Upper lobe of right lung (tissue), 1 donor: ENCODE data around the gene TLN1. TPM values are rescaled to one million over a fixed set of nuclear protein-coding genes. Genes with fewer than 3 reads are reported as not detected.
A peak's percentile ranks its signal among the peaks of the same experiment; 100 is the strongest.

Source experiments
- ATAC-seq: fragments of 200-7000 bp; cut with Tn5 transposase; one replicate; pipeline ENCODE4 v1.9.1; 2020; ENCODE audit warnings: mild to moderate bottlenecking, moderate library complexity
- DNase-seq: peaks from one replicate; pipeline ENCODE4 v3.0.0-alpha.2; 2020
- H3K27ac ChIP-seq: fragments of 200-600 bp; one replicate; pipeline ENCODE4 v1.8.0; 2022
- H3K27me3 ChIP-seq: fragments of 200-600 bp; one replicate; pipeline ENCODE4 v1.8.0; 2022; ENCODE audit warnings: mild to moderate bottlenecking
- H3K36me3 ChIP-seq: fragments of 200-600 bp; one replicate; pipeline ENCODE4 v1.8.0; 2022
- H3K4me1 ChIP-seq: fragments of 200-600 bp; one replicate; pipeline ENCODE4 v1.8.0; 2022
- H3K4me3 ChIP-seq: fragments of 200-600 bp; one replicate; pipeline ENCODE4 v1.8.0; 2022; ENCODE audit warnings: mild to moderate bottlenecking
- H3K9me3 ChIP-seq: fragments of 200-600 bp; one replicate; pipeline ENCODE4 v1.8.0; 2022
- CTCF ChIP-seq: fragments of 200-600 bp; IDR thresholded peaks from one replicate; pipeline ENCODE4 v1.8.0; 2022; ENCODE audit warnings: antibody characterized with exemption
- intact Hi-C: fragments of 100-400 bp; cut with DNase I; formaldehyde crosslinking; loops from one replicate; pipeline ENCODE4 v1.11.0; 2022
- total RNA-seq: library from RNA; stranded (reverse); fragmentation: NEBNext Ultra II Directional; extraction: Animal tissue kit (Norgen Biotek cat#: 25700); gene quantifications from one replicate; pipeline ENCODE4 v1.2.1, GENCODE V29; 2021
- donor health status: DM: no; HTN: yes; CAD: no; lungs with severe emphysema.

TLN1 gene
- total RNA-seq, 1 donor from 2014 or later, result 439 TPM

GRCh38 chr9:35728041-35728971 is 3.7 kb downstream of the TLN1 start:
- intact Hi-C loops, result no loop called here
- Histone ChIP-seq H3K27ac (peak overlapping the region; percentile 96), H3K4me3 (peak overlapping the region; percentile 64), H3K27me3 (no peaks in the 10 kb centered on the region), H3K4me1 (peaks cover 56% of the 10 kb centered on the region), H3K9me3 (no peaks in the 10 kb centered on the region), H3K36me3 (peaks cover 31% of the 10 kb centered on the region)
- ATAC-seq (peak; percentile 4), DNase-seq (peak; percentile 82)
- TF ChIP-seq CTCF, result no peak

- DNase-seq (no peak), ATAC-seq (no peak)
- intact Hi-C loops, result no loop called here
- peaks cover 53% of the 10 kb centered on the region for H3K4me1 ChIP-seq
- H3K9me3 ChIP-seq, result no peaks in the 10 kb centered on the region
- peaks cover 37% of the 10 kb centered on the region for H3K36me3 ChIP-seq
- H3K27ac ChIP-seq, result peak overlapping the region; percentile 77
- H3K4me3 ChIP-seq, result peak overlapping the region; percentile 64
- TF ChIP-seq CTCF, result no peak
- H3K27me3 ChIP-seq, result no peaks in the 10 kb centered on the region
Measured at GRCh38 chr9:35727676-35728040, 4.3 kb downstream of the TLN1 start.

- H3K36me3 ChIP-seq, result peaks cover 44% of the 10 kb centered on the region
- no peak for TF ChIP-seq CTCF
- H3K4me3 ChIP-seq, result peak overlapping the region; percentile 64
- peaks cover 53% of the 10 kb centered on the region for H3K4me1 ChIP-seq
- H3K9me3 ChIP-seq, result no peaks in the 10 kb centered on the region
- intact Hi-C loops, result no loop called here
- H3K27ac ChIP-seq, result peak overlapping the region; percentile 77
- DNase-seq (peak; percentile 75), ATAC-seq (peak; percentile 50)
- no peaks in the 10 kb centered on the region for H3K27me3 ChIP-seq
Measured at GRCh38 chr9:35726931-35727330, 5.1 kb downstream of the TLN1 start.

- no peaks in the 10 kb centered on the region for H3K27me3 ChIP-seq
- ATAC-seq (no peak), DNase-seq (no peak)
- intact Hi-C loops, result no loop called here
- peaks cover 43% of the 10 kb centered on the region for H3K4me1 ChIP-seq
- H3K36me3 ChIP-seq, result peaks cover 60% of the 10 kb centered on the region
- TF ChIP-seq CTCF, result no peak
- H3K9me3 ChIP-seq, result no peaks in the 10 kb centered on the region
- no peak overlapping the region for H3K27ac ChIP-seq
- no peak overlapping the region for H3K4me3 ChIP-seq
Measured at GRCh38 chr9:35725362-35725761, 6.6 kb downstream of the TLN1 start.

- no peak for TF ChIP-seq CTCF
- peaks cover 28% of the 10 kb centered on the region for H3K4me1 ChIP-seq
- DNase-seq (no peak), ATAC-seq (no peak)
- peaks cover 75% of the 10 kb centered on the region for H3K36me3 ChIP-seq
- no peaks in the 10 kb centered on the region for H3K9me3 ChIP-seq
- no peak overlapping the region for H3K27ac ChIP-seq
- intact Hi-C loops, result no loop called here
- no peak overlapping the region for H3K4me3 ChIP-seq
- no peaks in the 10 kb centered on the region for H3K27me3 ChIP-seq
Measured at GRCh38 chr9:35723908-35724307, 8.1 kb downstream of the TLN1 start.
